HCT116 (cell line): ENCODE results near the gene DAPK1.

Experiments used
- ATF3 ChIP-seq: IDR thresholded peaks from 2 replicates; pipeline ENCODE4 v1.6.1; 2012
- FOSL1 ChIP-seq: IDR thresholded peaks from 2 replicates; pipeline ENCODE4 v1.6.1; 2012; ENCODE audit warnings: low read depth
- POLR2A ChIP-seq: IDR thresholded peaks from 2 replicates; pipeline ENCODE4 v1.7.0; 2011; ENCODE audit warnings: borderline replicate concordance; ENCODE audit not compliant: insufficient read depth, insufficient read length; ENCODE audit errors: extremely low read depth
- SP1 ChIP-seq: IDR thresholded peaks from 2 replicates; pipeline ENCODE4 v1.6.1; 2012; ENCODE audit warnings: low read depth
- SRF ChIP-seq: IDR thresholded peaks from 2 replicates; pipeline ENCODE4 v1.6.1; 2012; ENCODE audit warnings: low read depth
- TF ChIP-seq, protein P1 (sequence below), 3 experiments: fragments of 200-600 bp in 1 of 3; sonication (generic) in 1 of 3; IDR thresholded peaks in 2 of 3; conservative IDR thresholded peaks in 1 of 3; 2 replicates each; pipeline ENCODE4 v1.5.1; 2012 to 2017; ENCODE audit warnings: low read depth in 2 of 3, low read length in 2 of 3, antibody characterized with exemption in 1 of 3, borderline replicate concordance in 1 of 3, control low read depth in 1 of 3, mild to moderate bottlenecking in 1 of 3, mixed read lengths in 1 of 3, mixed run types in 1 of 3, moderate library complexity in 1 of 3; ENCODE audit not compliant: insufficient read depth in 1 of 3

DNA sequence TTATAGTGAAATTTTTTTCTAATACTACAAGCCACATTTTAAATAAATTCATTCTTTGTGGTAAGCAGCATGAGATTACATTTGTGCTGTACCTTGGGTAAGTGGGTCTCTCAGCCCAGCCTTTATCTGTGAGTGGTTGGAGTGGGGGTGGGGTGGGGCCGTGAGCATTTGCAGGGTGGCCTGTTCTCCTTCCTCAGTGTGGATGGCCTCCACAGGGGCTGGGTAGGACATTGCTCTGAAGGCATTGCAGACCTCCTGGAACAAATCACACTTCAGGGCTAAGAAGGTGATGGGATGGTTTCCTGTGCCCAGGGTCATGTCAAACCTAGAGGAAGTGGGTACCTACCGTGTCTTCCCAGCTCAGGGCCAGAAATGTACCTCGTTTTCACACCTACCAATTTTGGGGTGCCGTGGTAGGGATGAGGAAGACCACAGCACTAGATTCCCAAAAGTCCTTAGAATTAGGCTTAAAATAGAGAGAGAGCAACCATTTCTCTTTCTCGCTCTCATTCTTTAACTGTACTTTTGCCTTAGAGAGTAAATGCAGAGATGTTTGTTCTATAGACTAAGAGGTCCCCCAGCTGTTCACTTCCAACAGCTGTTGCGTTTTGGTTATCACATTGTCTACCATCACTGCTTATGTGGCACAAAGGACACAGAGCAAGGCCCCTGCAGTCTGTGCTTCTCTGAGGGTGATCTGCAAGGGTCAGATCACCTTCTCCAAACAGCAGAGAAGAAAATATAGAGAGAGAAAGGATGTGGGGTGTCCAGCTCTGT is 144.9 kb downstream of the DAPK1 start:
- TF ChIP-seq POLR2A (no peak), SP1 (no peak), ATF3 (no peak), FOSL1 (no peak), SRF (no peak)
- TF ChIP-seq, protein P1, sequence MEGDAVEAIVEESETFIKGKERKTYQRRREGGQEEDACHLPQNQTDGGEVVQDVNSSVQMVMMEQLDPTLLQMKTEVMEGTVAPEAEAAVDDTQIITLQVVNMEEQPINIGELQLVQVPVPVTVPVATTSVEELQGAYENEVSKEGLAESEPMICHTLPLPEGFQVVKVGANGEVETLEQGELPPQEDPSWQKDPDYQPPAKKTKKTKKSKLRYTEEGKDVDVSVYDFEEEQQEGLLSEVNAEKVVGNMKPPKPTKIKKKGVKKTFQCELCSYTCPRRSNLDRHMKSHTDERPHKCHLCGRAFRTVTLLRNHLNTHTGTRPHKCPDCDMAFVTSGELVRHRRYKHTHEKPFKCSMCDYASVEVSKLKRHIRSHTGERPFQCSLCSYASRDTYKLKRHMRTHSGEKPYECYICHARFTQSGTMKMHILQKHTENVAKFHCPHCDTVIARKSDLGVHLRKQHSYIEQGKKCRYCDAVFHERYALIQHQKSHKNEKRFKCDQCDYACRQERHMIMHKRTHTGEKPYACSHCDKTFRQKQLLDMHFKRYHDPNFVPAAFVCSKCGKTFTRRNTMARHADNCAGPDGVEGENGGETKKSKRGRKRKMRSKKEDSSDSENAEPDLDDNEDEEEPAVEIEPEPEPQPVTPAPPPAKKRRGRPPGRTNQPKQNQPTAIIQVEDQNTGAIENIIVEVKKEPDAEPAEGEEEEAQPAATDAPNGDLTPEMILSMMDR (IDR thresholded peaks at IDR 0.05 in 2 of 3, conservative IDR thresholded peaks at IDR 0.05 in 1 of 3; ENCODE audit: borderline replicate concordance in 1 of 3, insufficient read depth in 1 of 3, low read depth in 2 of 3, low read length in 2 of 3), result no peak
